ENCODE measurements around the gene DYNC1H1. TPM values are rescaled to one million over a fixed set of nuclear protein-coding genes. Genes with fewer than 3 reads are reported as not detected.
A peak's percentile ranks its signal among the peaks of the same experiment; 100 is the strongest.

Gene DYNC1H1
- total RNA-seq, 1 donor from 2014 or later, result 591 TPM

DNA sequence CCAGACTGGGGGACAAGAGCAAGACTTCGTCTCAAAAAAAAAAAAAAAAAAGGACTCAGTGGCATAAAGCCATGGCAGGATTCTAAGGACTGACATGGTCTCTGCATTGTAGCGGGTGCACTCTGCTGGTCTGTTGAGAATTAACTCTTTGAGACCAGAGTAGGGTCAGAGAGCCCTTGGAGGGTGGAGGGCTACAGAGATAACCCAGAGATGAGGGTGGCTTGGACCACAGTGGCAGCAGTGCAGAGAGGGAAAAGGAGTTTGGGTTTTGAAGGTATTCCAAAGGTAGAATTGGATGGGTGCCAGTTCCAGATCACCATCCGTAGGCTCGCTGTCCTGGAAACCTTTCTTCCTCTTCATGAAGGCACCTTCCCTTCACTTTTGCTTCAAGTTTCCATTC, 14.3 kb upstream of the DYNC1H1 start:
- Mint-ChIP-seq H3K4me3 (ENCODE audit: unreplicated experiment) (peak overlapping the region; percentile 60), H3K36me3 (ENCODE audit: low read depth, unreplicated experiment) (peaks cover 2% of the 10 kb centered on the region), H3K9me3 (ENCODE audit: unreplicated experiment) (no peaks in the 10 kb centered on the region), H3K27ac (ENCODE audit: unreplicated experiment) (no peak overlapping the region), H3K27me3 (ENCODE audit: low read depth, unreplicated experiment) (peaks cover 11% of the 10 kb centered on the region), H3K4me1 (ENCODE audit: low read depth, unreplicated experiment) (peaks cover 5% of the 10 kb centered on the region)
- FAIRE-seq, result no peak
- Histone ChIP-seq H3K36me3 (ENCODE audit: insufficient read depth, low read length) (no peaks in the 10 kb centered on the region), H3K9me3 (ENCODE audit: insufficient read depth, low read depth, low read length) (no peaks in the 10 kb centered on the region), H3K27ac (ENCODE audit: low read depth, low read length) (no peak overlapping the region), H3K9ac (ENCODE audit: low read length) (no peak overlapping the region), H3K4me3 (ENCODE audit: insufficient read depth, low read depth, low read length) (no peak overlapping the region), H4K20me1 (ENCODE audit: insufficient read depth, low read length) (no peaks in the 10 kb centered on the region), H3K4me2 (ENCODE audit: low read length) (no peak overlapping the region), H3K4me1 (ENCODE audit: insufficient read depth, low read length) (peaks cover 12% of the 10 kb centered on the region), H3K79me2 (ENCODE audit: insufficient read depth, low read length) (peaks cover 12% of the 10 kb centered on the region), H3K27me3 (ENCODE audit: insufficient read depth, low read length) (no peaks in the 10 kb centered on the region), H2AFZ (ENCODE audit: low read depth, low read length) (no peak overlapping the region)
- TF ChIP-seq, protein P1, sequence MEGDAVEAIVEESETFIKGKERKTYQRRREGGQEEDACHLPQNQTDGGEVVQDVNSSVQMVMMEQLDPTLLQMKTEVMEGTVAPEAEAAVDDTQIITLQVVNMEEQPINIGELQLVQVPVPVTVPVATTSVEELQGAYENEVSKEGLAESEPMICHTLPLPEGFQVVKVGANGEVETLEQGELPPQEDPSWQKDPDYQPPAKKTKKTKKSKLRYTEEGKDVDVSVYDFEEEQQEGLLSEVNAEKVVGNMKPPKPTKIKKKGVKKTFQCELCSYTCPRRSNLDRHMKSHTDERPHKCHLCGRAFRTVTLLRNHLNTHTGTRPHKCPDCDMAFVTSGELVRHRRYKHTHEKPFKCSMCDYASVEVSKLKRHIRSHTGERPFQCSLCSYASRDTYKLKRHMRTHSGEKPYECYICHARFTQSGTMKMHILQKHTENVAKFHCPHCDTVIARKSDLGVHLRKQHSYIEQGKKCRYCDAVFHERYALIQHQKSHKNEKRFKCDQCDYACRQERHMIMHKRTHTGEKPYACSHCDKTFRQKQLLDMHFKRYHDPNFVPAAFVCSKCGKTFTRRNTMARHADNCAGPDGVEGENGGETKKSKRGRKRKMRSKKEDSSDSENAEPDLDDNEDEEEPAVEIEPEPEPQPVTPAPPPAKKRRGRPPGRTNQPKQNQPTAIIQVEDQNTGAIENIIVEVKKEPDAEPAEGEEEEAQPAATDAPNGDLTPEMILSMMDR (IDR thresholded peaks at IDR 0.05; ENCODE audit: insufficient read depth, low read depth, low read length), result no peak
- no peak for TF ChIP-seq EZH2 (IDR thresholded peaks at IDR 0.05; ENCODE audit: insufficient read depth, low read length)
- no peak for DNase-seq (ENCODE audit: low read depth)

DNA sequence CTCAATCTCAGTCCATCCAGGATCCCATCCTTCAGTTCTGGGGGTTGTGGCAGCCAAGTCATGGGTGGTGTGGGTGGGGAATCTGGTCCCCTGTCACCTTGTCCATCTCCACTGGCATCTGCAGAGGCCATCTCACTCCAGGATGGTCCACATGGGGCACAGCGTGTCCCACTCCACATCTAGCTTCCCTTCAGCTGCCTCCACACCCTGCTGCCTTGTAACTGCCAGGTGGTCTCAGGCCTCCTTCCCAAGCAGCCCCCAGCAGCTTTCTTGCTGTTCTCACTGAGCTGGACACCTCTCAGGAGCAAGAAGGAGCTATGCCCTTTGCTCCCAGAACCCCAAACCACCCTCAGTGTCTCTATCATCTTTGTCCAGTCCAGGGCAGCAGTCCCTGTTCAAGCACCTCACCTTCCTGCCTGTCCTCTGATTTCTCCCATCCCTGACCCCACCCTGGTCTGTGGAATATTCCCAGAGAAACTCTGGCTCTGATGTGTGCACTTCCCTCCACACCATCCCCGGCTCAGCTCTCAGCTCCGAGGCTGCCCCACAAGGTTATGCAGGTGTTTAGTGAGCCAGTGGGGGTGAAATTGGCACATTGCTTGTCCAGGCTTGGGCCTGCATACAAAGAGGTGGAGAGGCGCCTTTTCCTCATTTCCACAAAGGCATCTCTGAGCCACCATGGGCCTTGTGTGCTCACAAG, 13.7 kb upstream of the DYNC1H1 start:
- Histone ChIP-seq H3K9me3 (ENCODE audit: insufficient read depth, low read depth, low read length) (no peaks in the 10 kb centered on the region), H2AFZ (ENCODE audit: low read depth, low read length) (no peak overlapping the region), H3K79me2 (ENCODE audit: insufficient read depth, low read length) (peaks cover 12% of the 10 kb centered on the region), H4K20me1 (ENCODE audit: insufficient read depth, low read length) (no peaks in the 10 kb centered on the region), H3K4me3 (ENCODE audit: insufficient read depth, low read depth, low read length) (no peak overlapping the region), H3K9ac (ENCODE audit: low read length) (no peak overlapping the region), H3K36me3 (ENCODE audit: insufficient read depth, low read length) (no peaks in the 10 kb centered on the region), H3K27ac (ENCODE audit: low read depth, low read length) (no peak overlapping the region), H3K4me1 (ENCODE audit: insufficient read depth, low read length) (peaks cover 12% of the 10 kb centered on the region), H3K27me3 (ENCODE audit: insufficient read depth, low read length) (no peaks in the 10 kb centered on the region), H3K4me2 (ENCODE audit: low read length) (no peak overlapping the region)
- no peak overlapping the region for H3K27ac Mint-ChIP-seq (ENCODE audit: unreplicated experiment)
- H3K36me3 Mint-ChIP-seq (ENCODE audit: low read depth, unreplicated experiment), result peaks cover 2% of the 10 kb centered on the region
- FAIRE-seq (no peak), DNase-seq (ENCODE audit: low read depth) (no peak)
- peaks cover 5% of the 10 kb centered on the region for H3K4me1 Mint-ChIP-seq (ENCODE audit: low read depth, unreplicated experiment)
- peaks cover 7% of the 10 kb centered on the region for H3K27me3 Mint-ChIP-seq (ENCODE audit: low read depth, unreplicated experiment)
- H3K4me3 Mint-ChIP-seq (ENCODE audit: unreplicated experiment), result peak overlapping the region; percentile 67
- no peaks in the 10 kb centered on the region for H3K9me3 Mint-ChIP-seq (ENCODE audit: unreplicated experiment)
- TF ChIP-seq, protein P1 (IDR thresholded peaks at IDR 0.05; ENCODE audit: insufficient read depth, low read depth, low read length), result no peak
- TF ChIP-seq EZH2 (IDR thresholded peaks at IDR 0.05; ENCODE audit: insufficient read depth, low read length), result no peak

DNA sequence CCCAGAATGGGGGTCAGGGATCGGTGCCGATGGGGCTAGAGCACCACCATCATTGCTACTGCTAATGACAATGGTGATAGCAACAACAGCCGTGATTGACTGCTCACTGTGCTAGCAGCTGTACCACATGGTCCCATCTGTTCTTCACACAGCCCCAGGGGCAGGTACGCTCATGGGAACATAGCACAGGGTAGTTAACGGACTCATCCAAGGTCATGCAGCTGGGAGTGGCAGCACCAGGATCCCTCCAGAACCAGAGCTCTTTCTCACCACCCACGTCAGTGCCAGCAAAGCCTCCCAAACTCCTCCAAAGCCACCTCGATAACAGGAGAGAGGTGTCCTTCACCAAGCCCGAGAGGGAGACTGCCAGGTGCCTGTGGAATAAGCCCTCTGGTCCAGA, 11.2 kb upstream of the DYNC1H1 start:
- no peak for FAIRE-seq
- no peak for DNase-seq (ENCODE audit: low read depth)
- H3K36me3 ChIP-seq (ENCODE audit: insufficient read depth, low read length), result no peaks in the 10 kb centered on the region
- Mint-ChIP-seq H3K27me3 (ENCODE audit: low read depth, unreplicated experiment) (peaks cover 9% of the 10 kb centered on the region), H3K4me1 (ENCODE audit: low read depth, unreplicated experiment) (peaks cover 4% of the 10 kb centered on the region), H3K36me3 (ENCODE audit: low read depth, unreplicated experiment) (no peaks in the 10 kb centered on the region), H3K27ac (ENCODE audit: unreplicated experiment) (no peak overlapping the region), H3K4me3 (ENCODE audit: unreplicated experiment) (no peak overlapping the region), H3K9me3 (ENCODE audit: unreplicated experiment) (no peaks in the 10 kb centered on the region)
- H3K27me3 ChIP-seq (ENCODE audit: insufficient read depth, low read length), result no peaks in the 10 kb centered on the region
- no peaks in the 10 kb centered on the region for H3K9me3 ChIP-seq (ENCODE audit: insufficient read depth, low read depth, low read length)
- TF ChIP-seq EZH2 (IDR thresholded peaks at IDR 0.05; ENCODE audit: insufficient read depth, low read length), result no peak
- TF ChIP-seq, protein P1 (IDR thresholded peaks at IDR 0.05; ENCODE audit: insufficient read depth, low read depth, low read length), result no peak
- no peak overlapping the region for H3K4me3 ChIP-seq (ENCODE audit: insufficient read depth, low read depth, low read length)
- peaks cover 12% of the 10 kb centered on the region for H3K4me1 ChIP-seq (ENCODE audit: insufficient read depth, low read length)
- H3K4me2 ChIP-seq (ENCODE audit: low read length), result no peak overlapping the region
- H2AFZ ChIP-seq (ENCODE audit: low read depth, low read length), result no peak overlapping the region
- no peak overlapping the region for H3K27ac ChIP-seq (ENCODE audit: low read depth, low read length)
- H3K79me2 ChIP-seq (ENCODE audit: insufficient read depth, low read length), result peaks cover 12% of the 10 kb centered on the region
- no peaks in the 10 kb centered on the region for H4K20me1 ChIP-seq (ENCODE audit: insufficient read depth, low read length)
- H3K9ac ChIP-seq (ENCODE audit: low read length), result no peak overlapping the region

Measured in astrocyte (in vitro differentiated cells and primary cell).